Testis (tissue), 3 donors: ENCODE measurements around the gene FOXL2. TPM values are rescaled to one million over a fixed set of nuclear protein-coding genes. Genes with fewer than 3 reads are reported as not detected.

Experiments
- DNase-seq: peaks from one replicate; pipeline ENCODE4 v3.0.0-alpha.2; 2019
- H3K27ac ChIP-seq, 2 donors: fragments of 200-600 bp; sonication (generic); one replicate each; pipeline ENCODE4 v1.5.1; 2019
- H3K27me3 ChIP-seq: fragments of 200-600 bp; sonication (generic); one replicate; pipeline ENCODE4 v1.5.1; 2019
- H3K36me3 ChIP-seq: fragments of 200-600 bp; sonication (generic); one replicate; pipeline ENCODE4 v1.5.1; 2017; ENCODE audit warnings: low read depth; ENCODE audit errors: missing control alignments
- H3K4me1 ChIP-seq: fragments of 200-600 bp; sonication (generic); one replicate; pipeline ENCODE4 v1.5.1; 2019
- H3K4me3 ChIP-seq, 2 donors: fragments of 200-600 bp; sonication (generic); one replicate each; pipeline ENCODE4 v1.5.1; 2017 to 2019
- H3K9me3 ChIP-seq: fragments of 200-600 bp; sonication (generic); one replicate; pipeline ENCODE4 v1.5.1; 2017
- CTCF ChIP-seq, 3 experiments: fragments of 450-650 bp in 2 of 3; fragments of 200-600 bp in 1 of 3; sonication (generic) in 1 of 3; IDR thresholded peaks; one replicate each; pipeline ENCODE4 v1.5.1; 2016 to 2019; ENCODE audit warnings: antibody characterized with exemption in 3 of 3, mild to moderate bottlenecking in 2 of 3, moderate library complexity in 1 of 3
- POLR2A ChIP-seq: fragments of 450-650 bp; IDR thresholded peaks from one replicate; pipeline ENCODE4 v1.6.1; 2017; ENCODE audit warnings: antibody characterized with exemption, mild to moderate bottlenecking, moderate library complexity
- WGBS, 2 donors: methylation state at CpG; one replicate each; pipeline ENCODE4 v1.1.5; 2018; 5-methylcytosine and 5-hydroxymethylcytosine counted together
- intact Hi-C: fragments of 100-400 bp; cut with DNase I; formaldehyde crosslinking; loops from one replicate; pipeline ENCODE4 v1.15.1; 2023; ENCODE audit warnings: low total_unique reads
- polyA plus RNA-seq: library from polyadenylated mRNA; stranded (reverse); fragments of 350-450 nt; fragmentation: Illumina TruSeq; extraction: RNeasy Lipid Tissue Mini Kit (QIAGEN cat#74804); gene quantifications from one replicate; pipeline ENCODE4 v1.2.3, GENCODE V29; 2014; ENCODE audit warnings: low read depth, low replicate concordance; ENCODE audit not compliant: insufficient read depth
- total RNA-seq, 2 donors: library from RNA; depleted of rRNA; stranded (reverse); fragments of >200 nt; gene quantifications; one replicate each; pipeline ENCODE4 v1.2.3, GENCODE V29; 2016

FOXL2 gene
- total and polyA plus RNA-seq, 3 donors from 2014 or later: 1.3 to 2.6 (median 1.9) TPM

- Histone ChIP-seq H3K27ac (no peak overlapping the region), H3K4me1 (no peaks in the 10 kb centered on the region), H3K9me3 (no peaks in the 10 kb centered on the region), H3K36me3 (no peaks in the 10 kb centered on the region), H3K27me3 (no peaks in the 10 kb centered on the region), H3K4me3 (no peak overlapping the region)
- intact Hi-C loops: no loop called here
- TF ChIP-seq CTCF (IDR thresholded peaks at IDR 0.05) (no peak), POLR2A (no peak)
- DNase-seq: no peak
- WGBS, 2 donors: 68 to 79% methylated on average over 5 to 6 of the region's 6 CpGs
These were observed 24.9 kb upstream of the FOXL2 start for GRCh38 chr3:138971766-138972320.

- H3K27me3 ChIP-seq: no peaks in the 10 kb centered on the region
- H3K9me3 ChIP-seq: no peaks in the 10 kb centered on the region
- no peak overlapping the region for H3K4me3 ChIP-seq
- no peak for TF ChIP-seq CTCF (IDR thresholded peaks at IDR 0.05)
- no peak for TF ChIP-seq POLR2A
- H3K4me1 ChIP-seq: no peaks in the 10 kb centered on the region
- no peak for DNase-seq
- H3K36me3 ChIP-seq: no peaks in the 10 kb centered on the region
- no peak overlapping the region for H3K27ac ChIP-seq
- intact Hi-C loops: no loop called here
These were observed 18.0 kb upstream of the FOXL2 start for GRCh38 chr3:138964923-138965322.

GRCh38 chr3:138964264-138964663 is 17.3 kb upstream of the FOXL2 start:
- no peaks in the 10 kb centered on the region for H3K27me3 ChIP-seq
- no peaks in the 10 kb centered on the region for H3K9me3 ChIP-seq

GRCh38 chr3:138962854-138963560 is 16.1 kb upstream of the FOXL2 start:
- no peaks in the 10 kb centered on the region for H3K36me3 ChIP-seq
- H3K4me3 ChIP-seq: no peak overlapping the region
- no peak for DNase-seq
- no peak overlapping the region for H3K27ac ChIP-seq
- intact Hi-C loops: no loop called here
- H3K4me1 ChIP-seq: no peaks in the 10 kb centered on the region
- no peak for TF ChIP-seq CTCF (IDR thresholded peaks at IDR 0.05)
- TF ChIP-seq POLR2A: no peak
- WGBS, 2 donors: 59 to 78% methylated on average over 6 to 8 of the region's 8 CpGs
- no peaks in the 10 kb centered on the region for H3K9me3 ChIP-seq
- H3K27me3 ChIP-seq: no peaks in the 10 kb centered on the region

More at GRCh38 chr3:138964264-138964663, 17.3 kb upstream of the FOXL2 start:
- TF ChIP-seq POLR2A (no peak), CTCF (IDR thresholded peaks at IDR 0.05) (no peak)
- 90 to 94% methylated on average over 2 of the region's 2 CpGs for WGBS, 2 donors
- no peak overlapping the region for H3K27ac ChIP-seq
- no peak for DNase-seq
- no peak overlapping the region for H3K4me3 ChIP-seq
- H3K4me1 ChIP-seq: no peaks in the 10 kb centered on the region
- H3K36me3 ChIP-seq: no peaks in the 10 kb centered on the region
- intact Hi-C loops: no loop called here

- Histone ChIP-seq H3K4me1 (no peaks in the 10 kb centered on the region), H3K9me3 (no peaks in the 10 kb centered on the region), H3K27ac (no peak overlapping the region), H3K36me3 (no peaks in the 10 kb centered on the region), H3K4me3 (peak overlapping the region; percentile 29 to 32), H3K27me3 (no peaks in the 10 kb centered on the region)
- no peak for DNase-seq
- WGBS, 2 donors: 3 to 6% methylated on average over 9 to 36 of the region's 36 CpGs
- TF ChIP-seq CTCF (IDR thresholded peaks at IDR 0.05) (no peak), POLR2A (no peak)
- intact Hi-C loops: no loop called here
These were observed 13.5 kb upstream of the FOXL2 start for GRCh38 chr3:138960417-138960852.
